ENCODE measurements around the gene ATP9A.

The ATP9A gene

GRCh38 chr20:51680067-51680749 lies 88.0 kb downstream of the ATP9A start:
- no peak overlapping the region for H2BK15ac ChIP-seq (ENCODE audit: low read length)
- no peak overlapping the region for H3K4me3 ChIP-seq (ENCODE audit: low read length in 2 of 2)
- no peak overlapping the region for H2BK120ac ChIP-seq (ENCODE audit: low read depth, low read length)
- peaks cover 15 to 16% of the 10 kb centered on the region in 2 donors for H3K4me1 ChIP-seq (ENCODE audit: control insufficient read depth in 2 of 2, insufficient read depth in 1 of 2, low read depth in 1 of 2, low read length in 2 of 2)
- no peak overlapping the region for H3K14ac ChIP-seq (ENCODE audit: low read length)
- no peak overlapping the region for H4K8ac ChIP-seq (ENCODE audit: low read depth, low read length)
- H3K4ac ChIP-seq (ENCODE audit: low read length), result no peak overlapping the region
- no CpG with 5 or more reads among the region's 10 CpGs for WGBS, 2 donors (ENCODE audit: extremely low coverage in 2 of 2, insufficient read length in 2 of 2, insufficient replicate concordance in 1 of 2)
- H3K27me3 ChIP-seq (ENCODE audit: control insufficient read depth in 3 of 3, insufficient read depth in 3 of 3, low read depth in 1 of 3, low read length in 3 of 3), result no peaks in the 10 kb centered on the region
- H3K23ac ChIP-seq (ENCODE audit: low read depth, low read length, poor library complexity), result no peak overlapping the region
- no peaks in the 10 kb centered on the region for H3K79me1 ChIP-seq (ENCODE audit: low read depth, low read length)
- H2BK12ac ChIP-seq (ENCODE audit: low read length), result no peak overlapping the region
- DNase-seq (ENCODE audit: low spot score), result no peak
- no peak overlapping the region for H3K27ac ChIP-seq (replicated peaks; ENCODE audit: low read length)
- no peak overlapping the region for H2BK5ac ChIP-seq (ENCODE audit: low read length)
- H3K4me2 ChIP-seq (ENCODE audit: insufficient read depth, low read length, poor library complexity, severe bottlenecking), result no peak overlapping the region
- no peak overlapping the region for H3K9ac ChIP-seq (ENCODE audit: low read depth, low read length, poor library complexity)
- no peak overlapping the region for H4K91ac ChIP-seq (ENCODE audit: low read depth, low read length, poor library complexity)
- H3K9me3 ChIP-seq (replicated peaks in 1 of 2; ENCODE audit: control insufficient read depth in 2 of 2, insufficient read depth in 1 of 2, low read depth in 1 of 2, low read length in 2 of 2), result no peaks in the 10 kb centered on the region
- no peak overlapping the region for H3K18ac ChIP-seq (ENCODE audit: low read length)
- no peak overlapping the region for H2AK5ac ChIP-seq (ENCODE audit: low read depth, low read length)
- no peak overlapping the region for H2AFZ ChIP-seq (ENCODE audit: low read length)
- H3K36me3 ChIP-seq (replicated peaks in 1 of 2; ENCODE audit: control insufficient read depth in 2 of 2, insufficient read depth in 2 of 2, low read length in 2 of 2), result peaks cover 0 to 13% of the 10 kb centered on the region in 2 donors

GRCh38 chr20:51679254-51679921 lies 88.8 kb downstream of the ATP9A start:
- H2AFZ ChIP-seq (ENCODE audit: low read length), result no peak overlapping the region
- H3K79me1 ChIP-seq (ENCODE audit: low read depth, low read length), result no peaks in the 10 kb centered on the region
- no peak overlapping the region for H4K91ac ChIP-seq (ENCODE audit: low read depth, low read length, poor library complexity)
- H3K23ac ChIP-seq (ENCODE audit: low read depth, low read length, poor library complexity), result no peak overlapping the region
- peaks cover 0 to 18% of the 10 kb centered on the region in 2 donors for H3K36me3 ChIP-seq (replicated peaks in 1 of 2; ENCODE audit: control insufficient read depth in 2 of 2, insufficient read depth in 2 of 2, low read length in 2 of 2)
- no peak overlapping the region for H3K9ac ChIP-seq (ENCODE audit: low read depth, low read length, poor library complexity)
- H3K27me3 ChIP-seq (ENCODE audit: control insufficient read depth in 3 of 3, insufficient read depth in 3 of 3, low read depth in 1 of 3, low read length in 3 of 3), result no peaks in the 10 kb centered on the region
- no peak overlapping the region for H3K4ac ChIP-seq (ENCODE audit: low read length)
- H3K4me2 ChIP-seq (ENCODE audit: insufficient read depth, low read length, poor library complexity, severe bottlenecking), result no peak overlapping the region
- no peak overlapping the region for H2BK5ac ChIP-seq (ENCODE audit: low read length)
- no peak overlapping the region for H3K14ac ChIP-seq (ENCODE audit: low read length)
- no peak overlapping the region for H3K4me3 ChIP-seq (ENCODE audit: low read length in 2 of 2)
- no peaks in the 10 kb centered on the region for H3K9me3 ChIP-seq (replicated peaks in 1 of 2; ENCODE audit: control insufficient read depth in 2 of 2, insufficient read depth in 1 of 2, low read depth in 1 of 2, low read length in 2 of 2)
- H2AK5ac ChIP-seq (ENCODE audit: low read depth, low read length), result no peak overlapping the region
- no peak for DNase-seq (ENCODE audit: low spot score)
- no peak overlapping the region for H4K8ac ChIP-seq (ENCODE audit: low read depth, low read length)
- H2BK12ac ChIP-seq (ENCODE audit: low read length), result no peak overlapping the region
- H3K27ac ChIP-seq (replicated peaks; ENCODE audit: low read length), result peak overlapping the region; percentile 19
- no peak overlapping the region for H2BK120ac ChIP-seq (ENCODE audit: low read depth, low read length)
- peak overlapping the region; percentile 25 for H3K18ac ChIP-seq (ENCODE audit: low read length)
- H3K4me1 ChIP-seq (ENCODE audit: control insufficient read depth in 2 of 2, insufficient read depth in 1 of 2, low read depth in 1 of 2, low read length in 2 of 2), result peaks cover 15 to 16% of the 10 kb centered on the region in 2 donors
- no CpG with 5 or more reads among the region's 13 CpGs for WGBS, 2 donors (ENCODE audit: extremely low coverage in 2 of 2, insufficient read length in 2 of 2, insufficient replicate concordance in 1 of 2)
- no peak overlapping the region for H2BK15ac ChIP-seq (ENCODE audit: low read length)

GRCh38 chr20:51678026-51678697 lies 90.0 kb downstream of the ATP9A start:
- H3K4me3 ChIP-seq (ENCODE audit: low read length in 2 of 2), result no peak overlapping the region
- no peaks in the 10 kb centered on the region for H3K79me1 ChIP-seq (ENCODE audit: low read depth, low read length)
- no peaks in the 10 kb centered on the region for H3K27me3 ChIP-seq (ENCODE audit: control insufficient read depth in 3 of 3, insufficient read depth in 3 of 3, low read depth in 1 of 3, low read length in 3 of 3)
- H3K18ac ChIP-seq (ENCODE audit: low read length), result peak overlapping the region; percentile 96
- no peak overlapping the region for H3K9ac ChIP-seq (ENCODE audit: low read depth, low read length, poor library complexity)
- H2BK5ac ChIP-seq (ENCODE audit: low read length), result peak overlapping the region; percentile 9
- H4K8ac ChIP-seq (ENCODE audit: low read depth, low read length), result no peak overlapping the region
- no CpG with 5 or more reads among the region's 16 CpGs for WGBS, 2 donors (ENCODE audit: extremely low coverage in 2 of 2, insufficient read length in 2 of 2, insufficient replicate concordance in 1 of 2)
- peak overlapping the region; percentile 79 for H2BK15ac ChIP-seq (ENCODE audit: low read length)
- no peak overlapping the region for H3K23ac ChIP-seq (ENCODE audit: low read depth, low read length, poor library complexity)
- DNase-seq (ENCODE audit: low spot score), result peak; percentile 59
- H3K36me3 ChIP-seq (replicated peaks in 1 of 2; ENCODE audit: control insufficient read depth in 2 of 2, insufficient read depth in 2 of 2, low read length in 2 of 2), result peaks cover 2 to 29% of the 10 kb centered on the region in 2 donors
- peak overlapping the region; percentile 32 for H2AFZ ChIP-seq (ENCODE audit: low read length)
- peak overlapping the region; percentile 76 for H2AK5ac ChIP-seq (ENCODE audit: low read depth, low read length)
- H2BK120ac ChIP-seq (ENCODE audit: low read depth, low read length), result no peak overlapping the region
- H3K4ac ChIP-seq (ENCODE audit: low read length), result no peak overlapping the region
- no peaks in the 10 kb centered on the region for H3K9me3 ChIP-seq (replicated peaks in 1 of 2; ENCODE audit: control insufficient read depth in 2 of 2, insufficient read depth in 1 of 2, low read depth in 1 of 2, low read length in 2 of 2)
- peaks cover 15 to 16% of the 10 kb centered on the region in 2 donors for H3K4me1 ChIP-seq (ENCODE audit: control insufficient read depth in 2 of 2, insufficient read depth in 1 of 2, low read depth in 1 of 2, low read length in 2 of 2)
- peak overlapping the region; percentile 8 for H2BK12ac ChIP-seq (ENCODE audit: low read length)
- H4K91ac ChIP-seq (ENCODE audit: low read depth, low read length, poor library complexity), result no peak overlapping the region
- no peak overlapping the region for H3K4me2 ChIP-seq (ENCODE audit: insufficient read depth, low read length, poor library complexity, severe bottlenecking)
- H3K14ac ChIP-seq (ENCODE audit: low read length), result no peak overlapping the region
- H3K27ac ChIP-seq (replicated peaks; ENCODE audit: low read length), result peak overlapping the region; percentile 53

GRCh38 chr20:51668947-51669346 lies 99.2 kb downstream of the ATP9A start:
- Histone ChIP-seq H3K9me3 (replicated peaks in 1 of 2; ENCODE audit: control insufficient read depth in 2 of 2, insufficient read depth in 1 of 2, low read depth in 1 of 2, low read length in 2 of 2) (no peaks in the 10 kb centered on the region), H4K91ac (ENCODE audit: low read depth, low read length, poor library complexity) (no peak overlapping the region), H3K4me2 (ENCODE audit: insufficient read depth, low read length, poor library complexity, severe bottlenecking) (no peak overlapping the region), H3K4me1 (ENCODE audit: control insufficient read depth in 2 of 2, insufficient read depth in 1 of 2, low read depth in 1 of 2, low read length in 2 of 2) (no peaks in the 10 kb centered on the region), H2BK120ac (ENCODE audit: low read depth, low read length) (no peak overlapping the region), H3K4ac (ENCODE audit: low read length) (no peak overlapping the region), H4K8ac (ENCODE audit: low read depth, low read length) (no peak overlapping the region), H2BK12ac (ENCODE audit: low read length) (no peak overlapping the region), H3K23ac (ENCODE audit: low read depth, low read length, poor library complexity) (no peak overlapping the region), H3K14ac (ENCODE audit: low read length) (no peak overlapping the region), H3K27me3 (ENCODE audit: control insufficient read depth in 3 of 3, insufficient read depth in 3 of 3, low read depth in 1 of 3, low read length in 3 of 3) (no peaks in the 10 kb centered on the region), H3K36me3 (replicated peaks in 1 of 2; ENCODE audit: control insufficient read depth in 2 of 2, insufficient read depth in 2 of 2, low read length in 2 of 2) (peaks cover 9 to 72% of the 10 kb centered on the region in 2 donors), H2AFZ (ENCODE audit: low read length) (no peak overlapping the region), H3K9ac (ENCODE audit: low read depth, low read length, poor library complexity) (no peak overlapping the region), H3K79me1 (ENCODE audit: low read depth, low read length) (no peaks in the 10 kb centered on the region), H3K18ac (ENCODE audit: low read length) (no peak overlapping the region), H2AK5ac (ENCODE audit: low read depth, low read length) (no peak overlapping the region), H2BK15ac (ENCODE audit: low read length) (no peak overlapping the region), H2BK5ac (ENCODE audit: low read length) (no peak overlapping the region), H3K27ac (replicated peaks; ENCODE audit: low read length) (no peak overlapping the region), H3K4me3 (ENCODE audit: low read length in 2 of 2) (no peak overlapping the region)
- WGBS, 2 donors (ENCODE audit: extremely low coverage in 2 of 2, insufficient read length in 2 of 2, insufficient replicate concordance in 1 of 2), result no CpG with 5 or more reads among the region's 7 CpGs
- no peak for DNase-seq (ENCODE audit: low spot score)
